Smooth muscle cell of trachea (primary cell): ENCODE data around the gene TDRD6. TPM values are rescaled to one million over a fixed set of nuclear protein-coding genes. Genes with fewer than 3 reads are reported as not detected.

Experiments used
- total RNA-seq: library from RNA; depleted of rRNA; stranded (reverse); fragments of >200 nt; gene quantifications from 2 replicates; pipeline ENCODE4 v1.2.1, GENCODE V29; 2014

TDRD6 gene
- 0.15 and 0.17 TPM in 2 replicates for total RNA-seq

GRCh38 chr6:46687619-46688097 is at the start of gene TDRD6:
TDRD6 (plus strand) TSS chr6:46687885; CDS start chr6:46688129, 244 bp downstream.

GRCh38 chr6:46652603-46653438 is 34.9 kb upstream of the TDRD6 start, which contains the start of the genes CYP39A1 and SLC25A27:
CYP39A1 (minus strand) TSS chr6:46652818; CDS start chr6:46652582, 236 bp downstream.
SLC25A27 (plus strand) TSS chr6:46652975; CDS start chr6:46653193, 218 bp downstream.

GRCh38 chr6:46734867-46735719 is 47.4 kb downstream of the TDRD6 start, which contains the start of gene PLA2G7:
PLA2G7 (minus strand) TSS chr6:46735375; CDS start chr6:46722891, 12,484 bp downstream.

GRCh38 chr6:46746696-46747095 is 59.0 kb downstream of the TDRD6 start, which contains the start of gene ANKRD66:
ANKRD66 (plus strand) TSS chr6:46746933; CDS start chr6:46751949, 5,016 bp downstream.

Other genes starting within 250 kb of the TDRD6 start
- gene RCAN2, start 196.4 kb upstream of the TDRD6 start, total RNA-seq: 2.2 and 6.3 TPM in 2 replicates
- gene CYP39A1, start 35.1 kb upstream of the TDRD6 start, total RNA-seq: 1.3 and 1.7 TPM in 2 replicates
- 8.4 and 9.9 TPM in 2 replicates for gene SLC25A27, start 34.9 kb upstream of the TDRD6 start, total RNA-seq
- gene PLA2G7, start 47.5 kb downstream of the TDRD6 start, total RNA-seq: not detected in 2 replicates
- gene ANKRD66, start 59.0 kb downstream of the TDRD6 start, total RNA-seq: not detected in 2 replicates
- not detected in 2 replicates for gene MEP1A, start 105.5 kb downstream of the TDRD6 start, total RNA-seq
- gene ADGRF5, start 234.1 kb downstream of the TDRD6 start, total RNA-seq: under 0.01 and 0.15 TPM in 2 replicates